Fibroblast of gingiva (primary cell): ENCODE data around the gene PRKD1.
A peak's percentile ranks its signal among the peaks of the same experiment; 100 is the strongest.

ENCODE experiments used
- DNase-seq: peaks from one replicate; pipeline ENCODE4 v3.0.0-alpha.2; 2011; ENCODE audit warnings: low read depth

The PRKD1 gene

DNA sequence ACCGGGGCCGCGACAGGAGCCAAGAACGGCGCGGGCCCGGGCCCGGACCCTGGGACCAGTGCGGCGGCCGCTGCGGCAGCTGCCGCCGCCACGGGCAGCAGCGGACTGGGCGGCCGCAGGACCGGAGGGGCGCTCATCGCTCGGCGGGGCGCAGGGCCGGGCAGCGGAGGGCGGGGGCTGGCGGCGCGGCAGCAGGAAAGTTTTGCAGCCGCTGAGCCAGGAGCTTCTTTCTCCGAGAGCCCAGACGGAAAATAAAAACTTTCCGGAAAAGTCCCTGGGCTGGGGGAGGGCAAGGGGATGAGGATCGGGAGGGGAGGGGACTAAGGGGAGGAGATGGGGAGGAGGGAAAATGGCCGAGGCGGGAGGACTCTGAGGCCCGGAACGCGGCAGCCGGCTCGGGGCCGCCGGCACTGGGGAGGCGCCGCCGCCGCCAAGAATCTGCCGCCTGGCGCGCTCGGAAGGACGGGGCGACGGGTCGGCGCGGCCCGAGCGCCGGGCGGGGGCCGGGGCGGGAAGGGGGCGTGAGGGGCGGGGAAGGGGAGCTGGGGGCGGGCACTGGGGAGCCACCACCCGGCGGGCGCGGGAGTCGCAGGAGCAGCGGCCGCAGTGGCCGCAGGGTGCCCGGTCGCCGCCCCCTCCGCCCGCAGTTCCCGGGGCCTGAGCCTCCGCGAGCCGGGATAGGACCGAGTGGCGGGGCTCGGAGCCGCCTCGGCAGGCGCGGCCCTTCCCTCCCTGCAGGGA is at the start of gene PRKD1:
Gene PRKD1, minus strand, starts transcription at position 472 of the 741 bp plus-strand sequence.
- DNase-seq: peak; percentile 77

DNA sequence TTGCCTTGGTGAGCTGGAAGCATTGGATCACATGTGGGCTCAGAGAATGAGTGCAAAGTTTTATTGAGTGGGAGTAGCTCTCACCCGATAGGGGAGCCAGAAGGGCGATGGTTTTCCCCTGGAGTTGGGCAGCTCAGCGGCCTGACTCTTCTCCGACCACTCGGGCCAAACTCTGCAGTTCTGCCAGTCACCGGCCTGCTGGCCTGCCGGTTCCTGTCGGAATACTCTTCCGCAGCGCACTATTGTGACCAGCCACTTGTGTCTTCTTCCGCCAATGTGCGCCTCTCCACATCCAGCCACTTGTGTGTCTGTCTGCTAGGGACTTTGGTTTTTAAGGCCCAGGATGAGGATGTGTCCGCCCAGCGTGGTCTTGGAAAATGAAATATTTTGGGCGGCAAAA is 43.5 kb upstream of the PRKD1 start:
- no peak for DNase-seq

DNA sequence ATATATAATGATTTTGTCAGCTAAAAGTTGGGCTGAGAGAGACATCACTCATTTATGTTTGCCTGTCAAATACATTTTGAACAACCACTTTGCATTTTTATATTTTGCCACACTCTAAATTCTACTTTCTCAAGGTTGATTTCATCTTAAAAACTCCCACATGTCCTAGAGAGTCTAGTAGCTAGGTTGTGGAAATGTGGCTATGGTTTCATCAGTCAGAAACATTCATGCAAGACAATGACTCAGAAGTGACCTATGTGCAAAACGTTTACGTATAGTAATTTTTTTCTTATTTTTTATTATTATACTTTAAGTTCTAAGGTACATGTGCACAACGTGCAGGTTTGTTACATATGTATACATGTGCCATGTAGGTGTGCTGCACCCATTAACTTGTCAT is 27.4 kb upstream of the PRKD1 start:
- no peak for DNase-seq

DNA sequence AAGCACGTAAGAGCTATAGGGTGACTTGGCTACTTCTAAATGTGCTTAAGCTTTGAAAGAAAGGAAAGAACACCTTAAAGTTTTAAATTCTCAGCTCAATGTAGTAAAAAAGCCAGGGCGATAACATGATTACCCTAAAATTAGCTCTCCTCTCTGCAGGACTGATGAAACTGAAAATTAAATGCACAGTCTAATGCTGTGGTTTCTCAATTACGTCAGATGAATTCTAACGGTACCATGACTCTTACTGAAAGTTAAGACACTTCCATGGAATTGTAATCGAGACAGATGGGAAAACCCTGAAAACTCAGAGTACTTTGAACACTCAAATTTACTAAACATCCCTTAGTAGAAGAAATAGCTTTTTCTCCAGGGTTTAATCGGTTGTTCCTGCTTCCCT is 25.9 kb upstream of the PRKD1 start:
- DNase-seq: peak; percentile 36

DNA sequence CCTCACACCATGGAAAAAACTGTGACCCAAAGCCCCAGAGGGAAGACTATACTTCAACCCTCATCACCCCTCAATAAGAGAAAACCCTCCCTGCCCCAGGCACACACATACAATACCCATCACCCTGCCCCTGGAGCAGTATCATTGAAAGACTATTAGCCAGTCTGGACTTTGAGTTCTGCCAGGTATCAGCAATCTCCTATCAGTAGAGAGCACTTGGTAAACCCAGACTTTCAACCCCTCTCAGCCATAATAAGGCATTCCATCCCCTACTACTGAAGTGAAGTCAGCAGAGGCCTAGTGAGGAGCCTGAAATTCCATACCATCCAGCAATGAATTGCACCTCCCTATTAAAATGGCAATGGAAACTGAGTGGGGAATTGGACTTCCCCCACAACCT is 16.4 kb upstream of the PRKD1 start:
- DNase-seq: no peak

DNA sequence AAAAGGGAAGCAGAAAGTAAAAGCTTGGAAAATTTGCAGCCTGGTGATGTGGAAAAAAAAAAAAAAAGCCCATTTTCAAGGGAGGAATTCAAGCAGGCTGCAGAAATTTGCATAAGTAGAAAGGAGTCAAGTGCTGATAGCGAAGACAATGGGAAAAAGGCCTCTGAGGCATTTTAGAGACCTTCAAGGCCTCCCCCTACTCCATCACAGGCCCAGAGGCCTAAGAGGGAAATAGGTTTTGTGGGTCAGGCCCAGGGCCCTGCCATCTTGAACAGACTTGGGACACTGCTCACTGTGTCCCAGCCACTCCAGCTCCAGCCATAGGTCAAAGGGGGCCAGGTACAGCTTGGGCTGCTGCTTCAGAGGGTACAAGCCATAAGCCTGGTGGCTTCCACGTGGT is 13.8 kb upstream of the PRKD1 start:
- no peak for DNase-seq

DNA sequence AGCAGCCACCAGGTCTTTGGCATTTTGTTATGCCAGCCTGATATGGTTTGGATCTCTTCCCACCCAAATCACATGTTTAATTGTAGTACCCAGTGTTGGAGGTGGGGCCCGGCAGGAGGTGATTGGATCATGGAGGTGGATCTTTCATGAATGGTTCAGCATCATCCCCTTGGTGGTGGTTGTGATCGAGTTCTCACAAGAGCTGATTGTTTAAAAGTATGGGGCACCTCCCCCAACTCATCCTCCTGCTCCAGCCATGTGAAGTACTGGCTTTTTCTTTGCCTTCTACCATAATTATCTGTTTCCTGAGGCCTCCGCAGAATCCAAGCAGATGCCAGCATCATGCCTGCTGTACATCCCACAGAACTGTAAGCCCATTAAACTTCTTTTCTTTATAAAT is 12.8 kb upstream of the PRKD1 start:
- DNase-seq: no peak

DNA sequence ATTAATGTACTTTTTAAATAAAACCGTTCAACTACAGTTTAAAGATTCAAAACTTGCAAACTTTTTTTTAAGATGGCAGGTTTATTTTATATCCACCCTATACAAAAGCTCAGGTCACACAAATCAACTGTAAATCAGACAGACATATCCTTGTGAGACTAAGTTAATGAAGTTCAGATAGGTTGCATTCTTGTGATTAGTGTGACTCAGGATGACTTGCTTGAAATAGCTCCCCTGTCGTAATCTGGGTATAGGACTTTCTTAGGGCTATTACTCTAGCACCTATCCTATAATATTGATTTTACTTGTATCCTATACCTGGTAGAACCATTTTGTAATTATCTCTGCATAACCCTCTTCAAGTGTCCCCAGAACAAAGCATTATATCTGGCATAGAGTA is 9.5 kb upstream of the PRKD1 start:
- DNase-seq: no peak

DNA sequence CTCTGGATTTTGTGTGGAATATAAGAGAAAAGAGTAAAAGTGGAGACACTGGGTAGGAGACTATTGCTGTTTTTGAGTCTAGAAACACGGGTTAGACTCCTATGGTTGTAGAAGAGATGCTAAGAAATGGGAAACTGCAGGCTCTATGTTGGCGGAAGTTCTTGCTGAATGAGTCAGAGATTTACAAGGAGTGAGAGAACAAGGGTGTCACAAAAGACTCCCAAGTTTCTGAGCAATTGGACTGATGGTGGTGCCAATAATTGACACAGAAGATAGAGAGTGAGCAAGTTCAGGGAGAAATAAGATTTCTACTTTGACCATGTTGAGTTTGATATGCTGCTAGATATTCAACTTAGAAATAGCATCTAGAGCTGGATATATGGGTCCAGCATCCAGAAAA is 2.6 kb upstream of the PRKD1 start:
- DNase-seq: no peak

DNA sequence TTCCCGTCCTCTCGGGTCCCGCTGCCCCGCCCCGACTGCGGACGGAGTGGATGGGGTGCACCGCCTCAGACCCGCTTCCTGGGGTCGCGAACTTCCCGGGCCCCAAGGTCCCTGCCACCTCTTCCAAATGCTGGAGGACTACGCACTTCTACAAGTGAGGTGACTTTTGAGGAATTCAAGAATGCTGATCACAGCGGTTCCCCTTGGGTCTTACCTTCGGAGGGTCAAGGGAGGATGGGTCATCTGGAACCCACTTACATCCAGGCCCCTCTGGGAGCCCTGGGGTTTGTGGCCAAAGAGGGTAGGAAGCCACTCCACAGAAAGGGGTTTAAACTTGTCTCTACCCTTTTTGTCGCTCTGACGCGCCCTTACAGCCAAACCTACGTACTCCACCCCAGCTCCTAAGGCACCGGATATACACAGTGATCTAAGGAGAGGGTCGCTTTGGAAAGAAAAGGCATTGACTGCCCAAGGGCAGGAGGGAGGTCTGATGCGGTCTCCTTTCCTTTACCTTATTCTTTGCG is 532 bp upstream of the PRKD1 start:
- DNase-seq: no peak

DNA sequence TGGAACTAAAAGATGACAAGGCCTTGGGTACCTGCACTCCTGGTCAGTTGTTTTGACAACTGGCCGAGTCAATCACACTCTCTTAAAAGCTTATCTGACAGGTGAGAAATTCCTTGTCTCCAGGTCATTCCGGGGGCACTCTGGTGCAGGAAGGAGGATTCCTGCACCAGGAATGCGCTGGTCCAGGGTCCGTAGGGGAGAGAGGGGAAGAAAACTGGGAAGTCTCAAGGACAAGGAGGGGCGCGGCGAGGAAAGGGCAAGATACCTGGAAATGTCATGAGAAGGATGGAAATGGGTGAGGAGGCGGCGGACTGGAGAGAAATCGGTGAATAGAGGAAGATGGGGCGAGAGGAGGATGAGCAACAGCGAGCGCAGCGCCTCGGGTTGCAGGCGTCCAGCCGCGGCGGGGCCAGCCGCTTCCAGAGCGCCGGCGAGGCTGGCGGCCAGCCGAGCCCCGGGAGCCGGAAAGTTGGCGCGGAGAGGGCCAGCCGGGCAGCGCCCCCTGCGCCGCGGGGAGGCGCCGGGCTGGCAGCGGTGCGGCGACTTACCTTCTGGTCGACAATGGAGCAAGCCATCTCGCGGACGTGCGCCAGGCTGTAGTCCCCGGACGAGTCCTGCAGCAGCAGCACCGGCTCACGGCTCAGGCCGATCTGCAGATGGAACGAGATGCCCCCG is 809 bp downstream of the PRKD1 start:
- DNase-seq: peak; percentile 65

DNA sequence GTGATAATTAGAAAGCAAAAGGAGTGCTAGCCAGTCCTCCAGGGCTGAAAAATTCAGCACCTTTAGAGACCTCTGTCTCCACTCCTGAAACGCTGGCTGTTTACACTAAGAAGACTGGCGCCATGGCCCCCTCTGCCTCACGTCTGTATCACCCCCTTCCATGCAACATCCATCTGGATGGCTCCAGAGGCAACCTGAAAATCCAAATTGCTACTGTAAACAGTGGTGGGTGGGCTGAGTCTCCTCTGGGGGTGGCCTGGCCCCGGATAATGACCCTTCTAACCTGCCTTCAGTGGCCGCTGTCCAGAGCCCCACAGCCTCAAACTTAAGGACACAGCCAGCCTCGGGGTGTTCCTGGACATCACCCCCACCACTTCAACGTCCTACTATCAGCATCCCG is 1.4 kb downstream of the PRKD1 start:
- DNase-seq: no peak

DNA sequence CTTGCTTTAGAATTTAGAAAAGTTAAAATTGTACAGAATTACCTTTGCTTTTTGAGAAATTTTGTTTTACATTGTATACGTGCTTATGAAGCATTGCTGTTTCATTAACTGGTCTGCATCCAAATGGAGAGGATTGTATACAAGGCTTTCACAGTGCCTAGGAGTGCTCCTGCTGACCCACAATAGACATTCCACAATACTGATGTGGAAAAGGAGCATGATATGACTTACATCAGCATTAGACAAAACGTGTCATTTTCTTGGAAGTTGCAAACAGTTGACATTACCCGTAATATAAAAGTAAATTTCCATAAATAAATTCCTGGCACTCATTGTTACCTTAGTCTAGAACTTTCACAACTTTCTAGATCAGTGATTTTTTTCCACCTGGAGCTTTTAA is 1.9 kb downstream of the PRKD1 start:
- no peak for DNase-seq

DNA sequence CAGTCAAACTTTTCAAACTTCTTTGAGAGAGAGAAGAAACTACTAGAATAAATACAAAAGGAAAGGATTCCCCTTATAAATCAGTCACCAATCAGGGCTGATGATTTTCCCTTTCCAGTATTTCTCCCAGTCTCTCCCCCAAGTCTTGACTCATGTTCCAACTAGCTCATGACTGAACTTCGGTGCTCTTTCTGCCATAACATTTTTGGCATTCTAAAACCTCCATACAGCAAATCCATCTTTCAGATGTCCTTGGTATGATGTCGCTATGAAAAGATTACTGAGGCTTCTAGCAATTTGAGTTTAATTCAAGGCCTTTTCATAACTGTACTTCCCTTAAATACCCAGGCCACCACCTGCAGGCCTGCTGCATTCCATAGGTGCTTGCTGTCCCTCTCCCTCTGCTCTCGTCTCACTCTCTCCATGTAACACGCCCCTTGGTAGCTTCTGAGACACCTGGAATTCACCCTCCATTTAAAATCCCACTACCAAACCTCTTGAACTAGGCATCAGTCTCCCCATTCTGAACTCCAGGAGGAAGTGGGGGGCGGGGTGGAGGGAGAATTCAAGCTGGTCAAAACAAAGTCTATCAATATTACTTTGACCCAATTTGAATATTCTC is 2.4 kb downstream of the PRKD1 start:
- peak; percentile 20 for DNase-seq

DNA sequence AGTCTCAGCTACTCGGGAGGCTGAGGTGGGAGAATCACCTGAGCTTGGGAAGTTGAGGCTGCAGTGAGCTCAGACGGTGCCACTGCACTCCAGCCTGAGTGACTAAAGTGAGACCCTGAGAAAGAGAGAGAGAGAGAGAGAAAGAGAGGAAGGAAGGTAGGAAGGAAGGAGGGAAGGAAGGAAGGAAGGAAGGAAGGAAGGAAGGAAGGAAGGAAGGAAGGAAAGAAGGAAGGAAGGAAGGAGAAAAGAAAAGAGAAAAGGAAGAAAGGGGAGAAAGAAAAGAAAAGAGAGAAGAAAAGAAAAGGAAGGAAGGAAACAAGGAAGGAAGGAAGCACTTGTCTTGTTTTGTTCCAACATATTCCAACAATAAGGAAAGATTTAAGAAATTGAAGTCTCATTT is 7.8 kb downstream of the PRKD1 start:
- DNase-seq: no peak

DNA sequence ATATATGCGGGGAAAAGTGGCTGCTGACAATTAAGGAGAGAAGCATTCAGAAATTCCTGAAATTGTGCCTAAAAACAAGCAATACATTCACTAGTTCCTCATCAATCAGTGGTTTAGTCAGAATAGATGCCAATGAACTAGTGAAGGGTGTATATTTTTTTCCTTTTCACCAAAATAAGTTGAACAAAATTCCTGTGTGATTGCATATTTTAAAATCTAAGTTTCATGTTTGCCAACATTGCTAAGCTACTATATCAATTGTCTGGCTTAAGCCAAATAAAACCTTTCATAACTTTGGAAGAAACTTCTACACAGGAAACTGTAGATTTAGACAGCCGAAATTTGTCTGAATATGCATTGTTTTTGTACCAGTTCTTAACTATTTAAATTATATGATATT is 8.7 kb downstream of the PRKD1 start:
- no peak for DNase-seq

DNA sequence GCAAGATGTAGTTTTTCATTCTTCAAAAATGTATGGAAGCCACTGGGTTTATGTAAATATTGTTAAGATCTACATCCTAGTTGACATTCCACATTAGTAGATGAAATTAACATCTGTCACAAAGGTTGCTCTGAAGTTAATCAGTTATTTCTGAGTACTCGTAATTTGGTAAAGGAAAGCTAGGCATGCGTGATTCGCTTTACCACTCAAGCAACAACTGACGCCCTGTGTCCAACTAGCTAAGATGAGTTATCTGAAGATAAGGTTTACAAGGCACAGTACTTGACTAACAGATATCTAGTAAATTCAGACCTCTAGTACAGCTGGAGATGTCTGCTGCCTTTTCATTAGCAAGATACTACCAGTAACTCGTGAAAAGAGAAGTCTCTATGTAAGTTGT is 14.1 kb downstream of the PRKD1 start:
- no peak for DNase-seq

DNA sequence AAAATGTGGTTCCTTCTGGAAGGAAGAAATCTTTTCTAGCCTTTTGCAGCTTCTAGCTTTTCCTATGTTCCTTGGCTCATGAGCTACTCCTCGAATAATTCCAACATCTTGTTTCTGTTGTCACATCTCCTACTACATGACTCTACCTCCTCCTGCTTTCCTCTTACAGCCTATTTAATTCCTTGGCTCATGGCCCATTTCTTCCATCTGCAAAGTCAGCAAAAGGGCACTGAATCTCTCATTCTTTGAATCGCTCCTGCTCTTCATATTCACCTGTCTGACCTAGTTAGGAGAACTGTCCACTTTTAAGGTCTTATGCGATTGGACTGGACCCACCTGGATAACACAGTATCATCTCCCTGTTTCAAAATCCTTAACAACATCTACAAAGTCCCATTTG is 15.8 kb downstream of the PRKD1 start:
- no peak for DNase-seq

DNA sequence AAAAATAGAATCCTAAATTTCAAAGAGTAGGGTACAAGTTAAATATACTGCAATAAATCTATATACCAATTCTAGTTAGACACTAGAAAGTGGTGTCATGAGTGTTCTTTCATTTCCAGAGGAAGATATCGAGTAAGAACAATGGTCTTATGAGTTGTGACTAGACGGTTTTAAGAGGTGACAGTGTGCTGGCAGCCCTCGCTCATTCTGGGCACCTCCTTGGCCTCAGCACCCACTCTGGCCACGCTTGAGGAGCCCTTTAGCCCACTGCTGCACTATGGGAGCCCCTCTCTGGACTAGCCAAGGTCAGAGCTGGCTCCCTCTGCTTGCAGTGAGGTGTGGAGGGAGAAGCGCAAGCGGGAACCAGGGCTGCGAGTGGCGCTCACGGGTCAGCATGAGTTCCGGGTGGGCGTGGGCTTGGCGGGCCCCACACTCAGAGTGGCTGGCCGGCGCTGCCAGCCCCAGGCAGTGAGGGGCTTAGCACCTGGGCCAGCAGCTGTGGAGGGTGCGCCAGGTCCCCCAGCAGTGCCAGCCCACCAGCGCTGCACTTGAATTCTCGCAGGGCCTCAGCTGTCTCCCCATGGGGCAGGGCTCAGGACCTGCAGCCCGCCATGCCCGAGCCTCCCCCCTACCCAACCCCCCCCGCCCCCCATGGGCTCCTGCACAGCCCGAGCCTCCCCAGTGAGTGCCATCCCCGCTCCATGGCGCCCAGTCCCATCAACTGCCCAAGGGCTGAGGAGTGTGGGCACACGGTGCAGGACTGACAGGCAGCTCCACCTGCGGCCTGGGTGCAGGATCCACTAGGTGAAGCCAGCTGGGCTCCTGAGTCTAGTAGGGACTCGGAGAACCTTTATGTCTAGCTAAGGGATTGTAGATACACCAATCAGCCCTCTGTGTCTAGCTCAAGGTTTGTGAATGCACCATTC is 18.7 kb downstream of the PRKD1 start:
- DNase-seq: no peak

DNA sequence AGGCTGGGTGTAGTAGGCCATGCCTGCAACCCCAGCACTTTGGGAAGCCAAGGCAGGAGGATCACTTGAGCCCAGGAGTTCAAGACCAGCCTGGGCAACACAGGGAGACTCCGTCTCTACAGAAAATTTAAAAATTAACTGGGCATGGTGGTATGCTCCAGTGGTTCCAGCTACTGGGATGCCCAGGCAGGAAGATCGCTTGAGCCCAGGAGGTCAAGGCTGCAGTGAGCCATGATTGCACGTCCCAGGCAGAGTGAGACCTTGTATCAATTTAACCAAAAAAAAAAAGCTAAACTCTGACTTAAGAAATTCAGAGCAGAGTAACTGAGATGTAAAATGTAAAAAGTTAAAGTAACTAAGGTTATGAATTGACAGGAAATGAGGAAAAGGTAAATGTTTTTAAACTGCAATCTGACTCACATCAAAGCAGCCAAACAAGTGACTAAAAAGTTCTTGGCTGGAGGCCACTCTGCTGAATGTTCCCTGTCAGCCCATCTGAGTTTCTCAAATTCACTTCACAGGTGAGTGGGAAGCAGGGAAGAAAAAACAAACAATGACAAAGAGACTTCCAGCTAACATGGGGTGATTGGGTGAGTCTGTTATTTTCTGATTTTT is 21.3 kb downstream of the PRKD1 start:
- no peak for DNase-seq

DNA sequence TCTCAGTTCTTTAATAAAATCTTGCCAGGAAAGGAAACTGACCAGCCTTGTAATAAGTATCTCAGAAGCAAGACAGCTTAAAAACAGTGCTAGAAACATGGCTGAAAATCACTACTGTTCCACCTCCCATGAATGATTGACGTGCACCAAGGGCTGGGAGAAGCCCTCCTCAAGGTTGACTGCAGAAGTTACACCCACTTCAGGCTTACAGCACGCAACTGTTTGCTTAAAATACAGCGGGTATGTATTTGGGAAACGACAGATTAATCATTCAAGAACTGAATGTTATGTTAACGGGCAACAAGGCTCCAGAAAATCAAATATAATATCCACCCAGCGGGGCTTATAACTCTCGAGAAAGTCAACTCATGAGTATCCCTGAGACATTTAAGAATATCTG is 22.1 kb downstream of the PRKD1 start:
- DNase-seq: no peak
